GM19455 (cell line): Measurements from ENCODE around the gene MDFIC.

Experiments used
- ATAC-seq: cut with Tn5 transposase; IDR thresholded peaks from one replicate; pipeline ENCODE4 v1.9.1; 2021; ENCODE audit not compliant: unreplicated experiment

Gene MDFIC

GRCh38 chr7:114925434-114925833 is 3.5 kb downstream of the MDFIC start:
- ATAC-seq: no peak

DNA sequence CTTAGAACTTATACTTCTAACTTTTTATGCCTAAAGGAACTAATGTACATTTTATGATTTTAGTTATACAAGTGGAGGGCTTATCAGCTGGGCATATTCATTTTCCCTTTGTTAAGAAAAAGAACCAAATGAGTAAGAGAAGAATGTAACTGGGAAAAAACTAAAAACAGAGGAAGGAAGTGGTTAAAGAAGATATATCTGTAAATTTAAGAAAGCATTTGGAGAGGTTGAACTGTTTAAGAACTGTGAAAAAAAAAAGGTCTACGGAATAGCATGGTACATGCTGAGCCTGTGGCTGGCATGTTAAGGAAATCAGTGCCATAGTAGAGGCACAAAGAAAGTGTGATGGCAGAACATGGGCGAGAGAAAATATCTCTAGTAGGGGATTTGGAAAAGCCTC is 6.2 kb downstream of the MDFIC start:
- no peak for ATAC-seq

DNA sequence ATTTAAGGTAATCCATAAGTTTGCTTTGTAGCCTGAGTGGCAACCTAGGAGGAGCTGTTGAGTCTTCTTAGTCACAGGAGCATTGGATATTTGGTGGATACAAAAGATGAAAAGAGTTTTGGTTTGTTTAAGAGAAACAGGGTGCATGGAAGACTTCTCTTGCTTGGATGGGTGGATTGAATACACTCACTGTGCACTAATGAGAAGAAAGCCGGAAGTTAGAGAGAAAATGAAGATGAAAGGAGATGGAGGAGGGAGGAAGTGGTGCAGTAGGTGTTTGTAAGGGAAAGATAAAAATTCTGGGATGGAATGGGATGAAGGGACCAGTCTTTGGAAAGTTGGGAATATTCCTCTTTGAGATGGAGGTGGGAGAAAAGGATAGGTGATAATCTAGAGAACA is 7.7 kb downstream of the MDFIC start:
- no peak for ATAC-seq

- ATAC-seq: no peak
Observed at GRCh38 chr7:114930107-114930661, 8.3 kb downstream of the MDFIC start.

DNA sequence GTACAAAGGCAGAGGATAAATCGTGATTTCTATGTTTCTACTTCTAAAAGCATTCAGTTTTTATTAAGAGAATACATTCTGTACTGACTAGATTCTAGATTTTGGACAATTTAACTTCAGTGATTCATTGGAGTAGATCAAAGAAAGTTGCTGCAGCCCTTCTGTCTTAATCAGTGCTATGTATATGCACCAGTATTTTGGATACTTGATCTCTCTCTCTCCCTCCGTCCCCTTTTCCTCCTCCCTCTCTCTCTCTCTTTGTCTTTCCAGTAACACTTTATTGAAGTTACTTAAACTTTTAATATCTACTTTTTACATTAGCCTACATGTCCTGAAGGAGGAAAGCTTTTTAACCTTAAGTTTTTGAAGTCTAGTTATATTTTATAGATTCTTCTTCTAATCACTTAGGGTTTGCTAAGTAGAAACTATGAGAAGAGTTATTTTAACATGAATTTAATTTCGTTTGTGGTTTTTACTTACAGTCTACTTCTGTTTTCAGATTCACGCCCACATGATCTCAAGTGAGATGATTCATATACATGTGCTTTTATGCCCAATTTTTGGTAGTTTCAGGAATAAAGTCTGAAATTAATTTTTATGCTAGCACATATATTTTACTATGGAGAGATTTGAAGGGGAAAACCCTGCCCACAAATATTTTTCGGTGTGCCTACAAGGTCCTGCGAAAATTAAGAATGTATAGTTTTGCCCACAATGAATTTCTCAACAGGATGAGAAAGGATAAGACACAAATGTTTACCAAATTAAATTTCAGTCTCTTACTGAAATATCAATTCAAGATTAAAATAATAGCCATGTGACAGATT is 9.1 kb downstream of the MDFIC start:
- ATAC-seq: peak; percentile 58

DNA sequence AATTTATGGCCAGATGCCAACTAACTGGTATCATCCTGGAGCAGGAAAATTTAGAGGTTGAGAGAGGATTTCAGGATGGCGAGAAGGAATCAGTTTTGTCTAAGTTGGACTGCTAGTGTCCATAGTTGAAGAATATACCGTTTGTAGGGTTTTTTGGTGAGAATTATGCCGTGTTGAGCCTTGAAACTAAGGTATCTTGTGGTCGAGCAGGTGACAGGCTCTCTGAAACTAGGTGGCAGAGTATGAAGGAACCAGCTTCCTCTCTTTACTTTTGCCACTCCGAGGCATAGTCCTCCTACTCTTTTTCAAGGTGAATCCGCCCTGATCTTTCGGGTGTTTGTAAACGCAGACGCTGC is 9.7 kb downstream of the MDFIC start:
- peak; percentile 71 for ATAC-seq

- ATAC-seq: no peak
Observed at GRCh38 chr7:114932991-114933390, 11.1 kb downstream of the MDFIC start.

DNA sequence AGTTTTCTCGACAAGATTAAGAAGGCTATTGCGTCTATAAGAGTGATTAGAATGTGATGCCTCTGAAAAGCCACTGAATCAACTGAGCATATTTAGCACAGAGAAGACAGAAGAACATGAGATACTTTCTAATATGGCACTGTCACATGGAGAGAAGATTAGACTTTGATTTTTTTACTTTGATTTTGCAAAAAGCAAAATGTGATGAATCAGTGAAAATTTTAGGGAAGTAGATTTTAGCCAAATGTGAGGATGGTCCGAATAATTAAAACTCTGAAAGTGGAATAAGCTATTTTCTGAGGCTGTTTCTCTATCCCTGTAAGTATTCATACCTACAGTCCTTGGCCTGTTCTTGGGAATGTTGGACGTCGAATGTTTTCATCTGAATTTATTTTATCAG is 11.8 kb downstream of the MDFIC start:
- no peak for ATAC-seq

DNA sequence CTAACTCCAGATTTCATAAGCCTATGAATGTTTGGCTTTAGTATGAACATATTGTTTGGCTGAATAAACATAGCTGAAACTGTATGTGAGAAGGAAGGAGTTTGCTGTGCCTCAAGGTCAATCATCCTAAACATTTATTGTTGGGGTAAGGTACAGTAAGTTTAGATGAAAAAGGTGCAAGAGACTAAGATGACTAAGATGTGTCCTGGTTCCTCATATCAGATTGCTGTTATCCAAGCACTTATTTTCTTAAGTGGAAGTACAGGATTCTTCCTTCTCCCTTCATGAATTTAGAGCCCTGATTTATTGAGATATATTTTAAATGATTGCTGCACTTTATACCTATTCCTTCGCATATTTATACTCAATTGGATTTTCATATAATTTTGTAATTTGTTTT is 12.2 kb downstream of the MDFIC start:
- no peak for ATAC-seq

DNA sequence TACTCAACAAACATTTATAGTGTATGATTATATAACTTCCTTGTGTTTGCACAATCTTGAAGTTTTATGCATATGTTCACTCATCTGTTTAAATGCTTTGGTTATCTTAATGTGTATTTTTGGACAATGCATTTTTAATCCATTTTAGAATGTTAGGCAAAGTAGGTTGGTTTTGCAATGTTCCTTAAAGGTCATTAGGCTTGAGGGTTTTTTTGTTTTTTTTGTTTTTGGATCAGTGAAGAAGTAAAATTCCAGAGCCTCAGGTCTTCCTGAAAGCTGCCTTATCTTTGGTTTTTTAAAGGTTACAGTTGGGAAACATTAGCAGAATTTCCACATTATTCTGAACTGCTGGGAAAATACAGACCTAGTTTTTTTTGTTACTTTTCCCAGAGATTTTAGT is 12.8 kb downstream of the MDFIC start:
- ATAC-seq: no peak

- no peak for ATAC-seq
Observed at GRCh38 chr7:114936471-114936870, 14.6 kb downstream of the MDFIC start.

GRCh38 chr7:114937446-114937845 is 15.6 kb downstream of the MDFIC start:
- ATAC-seq: no peak

DNA sequence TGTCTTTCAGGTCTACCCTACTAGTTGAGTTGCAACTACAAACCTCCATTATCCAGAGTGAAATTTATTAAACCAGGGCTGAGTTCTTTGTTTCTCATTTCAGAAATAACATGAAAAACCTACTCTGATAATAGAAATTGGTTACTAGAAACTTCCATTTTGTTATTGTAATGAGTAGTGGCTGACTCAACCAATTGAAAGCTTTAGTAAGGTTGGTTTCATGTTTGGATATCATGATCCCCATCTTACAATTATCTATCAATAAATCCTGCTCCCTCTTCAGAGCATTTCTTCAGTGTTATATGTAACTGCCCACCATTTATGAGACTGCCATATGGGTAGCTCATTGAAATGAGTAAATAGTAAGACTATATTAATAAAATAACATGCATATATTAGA is 16.9 kb downstream of the MDFIC start:
- ATAC-seq: no peak

DNA sequence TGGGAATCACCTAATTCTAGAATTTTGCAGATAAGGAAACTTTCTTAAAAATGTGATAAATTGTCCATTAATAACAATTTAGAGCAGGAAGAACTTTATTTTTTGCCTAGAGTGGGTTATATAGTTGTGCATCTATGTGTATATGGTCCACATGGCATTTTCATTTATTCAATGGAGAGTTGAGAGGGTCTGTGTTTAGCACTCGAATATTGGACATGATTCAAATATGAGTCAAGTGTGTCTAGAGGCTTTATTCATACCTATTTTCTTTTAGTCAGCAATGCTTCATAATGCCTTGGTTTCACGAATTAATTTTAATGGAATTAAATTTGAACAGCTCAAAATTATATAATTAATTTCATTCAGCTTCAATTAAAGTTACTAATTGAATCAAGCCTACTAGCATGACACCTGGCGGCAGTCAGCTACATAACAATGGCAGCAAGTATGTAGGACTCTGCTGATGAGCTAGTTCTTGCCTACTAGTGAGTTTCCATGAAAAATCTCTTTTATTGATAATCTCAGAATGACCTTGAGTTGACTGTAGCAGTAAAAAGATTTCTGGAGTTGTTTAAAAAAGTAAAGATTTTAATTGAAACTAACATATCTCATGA is 17.7 kb downstream of the MDFIC start:
- no peak for ATAC-seq

DNA sequence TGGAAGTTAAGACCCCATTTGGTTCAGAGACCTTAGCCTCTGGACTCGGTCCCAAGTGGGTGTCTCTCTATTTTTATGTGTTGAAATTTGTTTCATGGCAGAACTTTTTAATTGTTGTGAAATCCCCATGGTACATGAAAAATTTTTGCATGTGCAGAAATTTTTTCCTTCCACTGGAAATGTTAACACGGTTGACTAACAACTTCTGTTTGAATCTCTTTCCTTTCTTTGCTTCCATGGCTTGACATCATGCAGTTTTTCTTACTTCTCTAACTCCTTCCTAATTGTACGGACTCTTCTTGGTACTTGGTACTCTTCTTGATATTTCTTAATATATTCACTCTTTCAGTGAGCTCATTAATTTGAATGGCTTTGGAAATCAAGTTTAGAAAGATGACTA is 18.3 kb downstream of the MDFIC start:
- no peak for ATAC-seq

- no peak for ATAC-seq
Observed at GRCh38 chr7:114941692-114942091, 19.8 kb downstream of the MDFIC start.

GRCh38 chr7:114942446-114943175 is 20.7 kb downstream of the MDFIC start:
- ATAC-seq: peak; percentile 50

DNA sequence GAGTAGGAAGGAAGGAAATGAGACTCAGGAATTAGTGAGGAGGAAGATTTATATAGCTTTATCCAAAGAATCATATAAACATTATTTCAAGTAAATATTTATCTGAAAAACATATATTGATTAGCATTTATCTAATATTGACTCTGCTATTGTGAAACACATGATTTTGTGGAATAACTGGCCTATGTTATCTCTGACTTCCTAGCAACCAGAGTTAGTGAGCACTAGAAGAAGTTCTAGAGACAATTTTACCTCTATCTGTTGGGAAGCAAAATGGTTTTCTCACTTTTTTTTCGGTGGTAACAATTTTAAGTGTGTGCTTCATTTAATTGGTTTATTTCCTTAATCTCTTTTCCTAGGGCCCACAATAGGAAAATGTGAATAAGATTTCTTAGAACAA is 21.6 kb downstream of the MDFIC start:
- no peak for ATAC-seq

- ATAC-seq: no peak
Observed at GRCh38 chr7:114943953-114944744, 22.3 kb downstream of the MDFIC start.

GRCh38 chr7:114944745-114945625 is 23.1 kb downstream of the MDFIC start:
- ATAC-seq: no peak
